HCT116 (cell line): ENCODE results near the gene HK1. TPM values are rescaled to one million over a fixed set of nuclear protein-coding genes. Genes with fewer than 3 reads are reported as not detected.

Experiments used
- ATAC-seq: fragments of 200-7000 bp; cut with Tn5 transposase; 2 replicates; pipeline ENCODE4 v1.9.1; 2020; ENCODE audit warnings: mild to moderate bottlenecking, moderate library complexity
- BruUV-seq: library from RNA; stranded (reverse); fragments of 400-500 nt; replicated peaks from 2 replicates; lab custom pipeline; 2021; lab: Mats Ljungman, UMichigan
- CTCF ChIA-PET: fragments of 300-600 bp; sonication (Branson Sonifier 250); formaldehyde crosslinking; loops from one replicate; lab custom pipeline; 2021; ENCODE audit warnings: antibody characterized with exemption; lab: Charles Lee
- POLR2A ChIA-PET: fragments of 300-600, 350-600 bp; sonication (Branson Sonifier 250); formaldehyde crosslinking; loops from one replicate; lab custom pipeline; 2021; ENCODE audit warnings: antibody characterized with exemption; lab: Charles Lee
- RAD21 ChIA-PET, 2 experiments: fragments of 300-600 bp; sonication (Branson Sonifier 250); formaldehyde crosslinking; loops; one replicate each; lab custom pipeline; 2023; ENCODE audit warnings: low total read pairs in 2 of 2; ENCODE audit not compliant: uncharacterized antibody in 2 of 2, unreplicated experiment in 2 of 2, low non-redundant PET in 1 of 2; lab: Charles Lee
- DNase-seq: peaks from one replicate; pipeline ENCODE4 v3.0.0-alpha.2; 2010; ENCODE audit warnings: low read depth, low spot score
- H2AFZ ChIP-seq: fragments of 200-600 bp; shearing (Covaris generic), sonication (generic); 2 replicates; pipeline ENCODE4 v1.6.1; 2017; ENCODE audit warnings: low read depth, mixed run types, mixed read lengths, antibody characterized with exemption, low read length; ENCODE audit not compliant: poor library complexity, severe bottlenecking
- H3K27ac ChIP-seq: 2 replicates; pipeline ENCODE4 v1.5.1; 2012; ENCODE audit warnings: low read depth, low read length
- H3K27me3 ChIP-seq: fragments of 200-600 bp; sonication (generic); 2 replicates; pipeline ENCODE4 v1.6.1; 2016; ENCODE audit warnings: mixed run types, low read length, mixed read lengths; ENCODE audit not compliant: insufficient read depth
- H3K36me3 ChIP-seq, 2 experiments: fragments of 200-500 bp in 1 of 2; fragments of 200-600 bp in 1 of 2; sonication (Bioruptor generic) in 1 of 2; sonication (generic) in 1 of 2; 2 replicates each; pipeline versions ENCODE4 v1.5.1 to v1.6.1; 2014 to 2016; ENCODE audit warnings: low read length in 2 of 2, inconsistent platforms in 1 of 2, mixed read lengths in 1 of 2, mixed run types in 1 of 2; ENCODE audit not compliant: insufficient read depth in 2 of 2, control insufficient read depth in 1 of 2
- H3K4me1 ChIP-seq, 2 experiments: fragments of 200-600 bp in 1 of 2; sonication (generic) in 1 of 2; 2 replicates each; pipeline versions ENCODE4 v1.5.1 to v1.6.1; 2012 to 2017; ENCODE audit warnings: low read length in 2 of 2, inconsistent platforms in 1 of 2, mild to moderate bottlenecking in 1 of 2, mixed read lengths in 1 of 2, mixed run types in 1 of 2, moderate library complexity in 1 of 2; ENCODE audit not compliant: insufficient read depth in 2 of 2, control insufficient read depth in 1 of 2
- H3K4me2 ChIP-seq: fragments of 200-600 bp; sonication (generic); 2 replicates; pipeline ENCODE4 v1.6.1; 2017; ENCODE audit warnings: mixed run types, low read length, mixed read lengths
- H3K4me3 ChIP-seq, 2 experiments: fragments of 200-600 bp in 1 of 2; sonication (generic) in 1 of 2; replicated peaks in 1 of 2; 2 replicates each; pipeline ENCODE4 v1.5.1; 2011 to 2016; ENCODE audit warnings: low read length in 2 of 2, control low read depth in 1 of 2, low read depth in 1 of 2, mild to moderate bottlenecking in 1 of 2, mixed read lengths in 1 of 2, mixed run types in 1 of 2
- H3K79me2 ChIP-seq: fragments of 200-600 bp; sonication (generic); 2 replicates; pipeline ENCODE4 v1.6.1; 2017; ENCODE audit warnings: mild to moderate bottlenecking, mixed run types, low read length, moderate library complexity, mixed read lengths; ENCODE audit not compliant: insufficient read depth
- H3K9ac ChIP-seq: fragments of 200-600 bp; sonication (generic); 2 replicates; pipeline ENCODE4 v1.6.1; 2016; ENCODE audit warnings: low read length, mixed read lengths
- H3K9me2 ChIP-seq: fragments of 200-600 bp; sonication (generic), shearing (Covaris generic); 2 replicates; pipeline ENCODE4 v1.6.1; 2017; ENCODE audit warnings: mixed run types, mild to moderate bottlenecking, moderate library complexity; ENCODE audit not compliant: insufficient read depth
- H3K9me3 ChIP-seq, 2 experiments: fragments of 200-500 bp in 1 of 2; fragments of 200-600 bp in 1 of 2; sonication (Bioruptor generic) in 1 of 2; sonication (generic) in 1 of 2; 2 replicates each; pipeline ENCODE4 v1.6.1; 2014 to 2017; ENCODE audit warnings: low read length in 2 of 2, mixed read lengths in 2 of 2, inconsistent platforms in 1 of 2, low read depth in 1 of 2, mild to moderate bottlenecking in 1 of 2, mixed run types in 1 of 2, moderate library complexity in 1 of 2; ENCODE audit not compliant: control insufficient read depth in 1 of 2, insufficient read depth in 1 of 2
- H4K20me1 ChIP-seq: fragments of 200-600 bp; sonication (generic), shearing (Covaris generic); 2 replicates; pipeline ENCODE4 v1.6.1; 2017; ENCODE audit warnings: mixed run types, mild to moderate bottlenecking, moderate library complexity; ENCODE audit not compliant: insufficient read depth
- ATF3 ChIP-seq: IDR thresholded peaks from 2 replicates; pipeline ENCODE4 v1.6.1; 2012
- CBX3 ChIP-seq: IDR thresholded peaks from 2 replicates; pipeline ENCODE4 v1.6.1; 2012; ENCODE audit warnings: low read depth
- CEBPB ChIP-seq: IDR thresholded peaks from 2 replicates; pipeline ENCODE4 v1.6.1; 2012; ENCODE audit warnings: low read depth
- EGR1 ChIP-seq: IDR thresholded peaks from 2 replicates; pipeline ENCODE4 v1.6.1; 2012; ENCODE audit warnings: low read depth
- ELF1 ChIP-seq: IDR thresholded peaks from 2 replicates; pipeline ENCODE4 v1.6.1; 2012; ENCODE audit warnings: low read depth, borderline replicate concordance
- EZH2phosphoT487 ChIP-seq: fragments of 200-600 bp; IDR thresholded peaks from 2 replicates; pipeline ENCODE4 v1.6.1; 2018; ENCODE audit warnings: antibody characterized with exemption, borderline replicate concordance
- FOSL1 ChIP-seq: IDR thresholded peaks from 2 replicates; pipeline ENCODE4 v1.6.1; 2012; ENCODE audit warnings: low read depth
- MAX ChIP-seq: IDR thresholded peaks from 2 replicates; pipeline ENCODE4 v1.6.1; 2012
- POLR2A ChIP-seq: IDR thresholded peaks from 2 replicates; pipeline ENCODE4 v1.7.0; 2011; ENCODE audit warnings: borderline replicate concordance; ENCODE audit not compliant: insufficient read depth, insufficient read length; ENCODE audit errors: extremely low read depth
- POLR2AphosphoS5 ChIP-seq: IDR thresholded peaks from 2 replicates; pipeline ENCODE4 v1.6.1; 2011; ENCODE audit warnings: mild to moderate bottlenecking, low read depth, low read length, moderate library complexity
- RAD21 ChIP-seq: IDR thresholded peaks from 2 replicates; pipeline ENCODE4 v1.6.1; 2012; ENCODE audit warnings: low read depth, mild to moderate bottlenecking
- REST ChIP-seq: IDR thresholded peaks from 2 replicates; pipeline ENCODE4 v1.6.1; 2012; ENCODE audit warnings: low read depth
- SIN3A ChIP-seq: IDR thresholded peaks from 2 replicates; pipeline ENCODE4 v1.6.1; 2012; ENCODE audit warnings: low read depth
- SP1 ChIP-seq: IDR thresholded peaks from 2 replicates; pipeline ENCODE4 v1.6.1; 2012; ENCODE audit warnings: low read depth
- SRF ChIP-seq: IDR thresholded peaks from 2 replicates; pipeline ENCODE4 v1.6.1; 2012; ENCODE audit warnings: low read depth
- ZBTB33 ChIP-seq: IDR thresholded peaks from 2 replicates; pipeline ENCODE4 v1.6.1; 2011; ENCODE audit warnings: mild to moderate bottlenecking, low read length, moderate library complexity; ENCODE audit not compliant: insufficient replicate concordance; ENCODE audit errors: extremely low read depth
- intact Hi-C: fragments of 100-400 bp; cut with micrococcal nuclease; formaldehyde crosslinking; loops from 2 replicates; pipeline ENCODE4 v1.10.0; 2022
- total RNA-seq: library from RNA; stranded (reverse); gene quantifications from one replicate; pipeline ENCODE4 v1.2.1, GENCODE V29; 2021; ENCODE audit not compliant: unreplicated experiment

HK1 gene
- total RNA-seq, 1 experiment from 2014 or later: 50.3 TPM

- CTCF ChIA-PET: no interaction called here
- Histone ChIP-seq H4K20me1 (no peaks in the 10 kb centered on the region), H3K27me3 (no peaks in the 10 kb centered on the region), H3K36me3 (no peaks in the 10 kb centered on the region), H2AFZ (no peak overlapping the region), H3K9ac (no peak overlapping the region)
- intact Hi-C loops: no loop called here
- TF ChIP-seq SP1 (no peak), CBX3 (no peak), RAD21 (no peak), POLR2AphosphoS5 (no peak), POLR2A (no peak), FOSL1 (no peak)
- TF ChIP-seq, all 23 proteins: peak for 0
- POLR2A ChIA-PET: no interaction called here
- Histone ChIP-seq H3K4me1 (peaks cover 18 to 22% of the 10 kb centered on the region in 2 experiments), H3K79me2 (peaks cover 14% of the 10 kb centered on the region), H3K9me3 (no peaks in the 10 kb centered on the region), H3K27ac (no peak overlapping the region), H3K4me2 (no peak overlapping the region), H3K9me2 (no peaks in the 10 kb centered on the region), H3K4me3 (no peak overlapping the region)
- ATAC-seq (no peak), DNase-seq (no peak)
- BruUV-seq: no TSS peak
- RAD21 ChIA-PET: no interaction called here
These were observed 57.3 kb downstream of the HK1 start for GRCh38 chr10:69335613-69336012.

GRCh38 chr10:69336952-69337295 is 58.6 kb downstream of the HK1 start:
- Histone ChIP-seq H3K4me1 (peaks cover 18 to 21% of the 10 kb centered on the region in 2 experiments), H3K79me2 (peaks cover 6% of the 10 kb centered on the region), H3K4me2 (no peak overlapping the region), H3K9ac (no peak overlapping the region), H3K27ac (no peak overlapping the region), H3K4me3 (no peak overlapping the region), H3K36me3 (no peaks in the 10 kb centered on the region), H3K9me2 (no peaks in the 10 kb centered on the region), H3K27me3 (no peaks in the 10 kb centered on the region), H4K20me1 (no peaks in the 10 kb centered on the region), H2AFZ (no peak overlapping the region), H3K9me3 (no peaks in the 10 kb centered on the region)
- CTCF ChIA-PET: no interaction called here
- POLR2A ChIA-PET: no interaction called here
- no TSS peak for BruUV-seq
- intact Hi-C loops: no loop called here
- no peak for DNase-seq
- TF ChIP-seq ZBTB33: no peak
- TF ChIP-seq SIN3A: no peak
- no peak for TF ChIP-seq EZH2phosphoT487
- no peak for TF ChIP-seq EGR1
- TF ChIP-seq ATF3: no peak
- no peak for TF ChIP-seq ELF1
- TF ChIP-seq RAD21: no peak
- TF ChIP-seq CEBPB: no peak
- no peak for TF ChIP-seq SRF
- TF ChIP-seq MAX: no peak
- TF ChIP-seq CBX3: no peak
- no peak for TF ChIP-seq REST
- TF ChIP-seq POLR2AphosphoS5: no peak
- RAD21 ChIA-PET: no interaction called here
- no peak for ATAC-seq
